GM18907 (cell line): ENCODE results near the gene PRKAA2.

Experiments
- ATAC-seq: cut with Tn5 transposase; IDR thresholded peaks from one replicate; pipeline ENCODE4 v1.9.1; 2021; ENCODE audit warnings: mild to moderate bottlenecking, moderate library complexity; ENCODE audit not compliant: unreplicated experiment

Gene PRKAA2

DNA sequence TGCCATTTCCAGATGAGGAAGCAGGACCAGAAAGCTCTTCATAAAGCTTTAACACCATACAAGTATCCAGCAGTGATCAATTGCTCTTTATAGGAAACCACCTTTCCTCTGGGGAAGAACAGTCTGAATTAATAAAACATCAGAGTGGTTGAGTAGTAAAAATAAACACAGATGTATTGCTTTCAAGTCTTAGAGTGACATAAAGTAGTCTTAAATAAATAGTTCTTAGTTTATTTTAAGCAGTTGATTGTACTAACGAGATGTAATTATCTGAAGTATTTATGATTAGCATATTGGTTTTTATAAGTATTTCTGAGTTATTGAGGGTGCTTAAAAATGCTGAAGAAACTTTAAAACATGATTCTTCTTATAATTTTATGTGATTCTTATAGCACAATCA is 67.0 kb downstream of the PRKAA2 start:
- ATAC-seq = no peak

DNA sequence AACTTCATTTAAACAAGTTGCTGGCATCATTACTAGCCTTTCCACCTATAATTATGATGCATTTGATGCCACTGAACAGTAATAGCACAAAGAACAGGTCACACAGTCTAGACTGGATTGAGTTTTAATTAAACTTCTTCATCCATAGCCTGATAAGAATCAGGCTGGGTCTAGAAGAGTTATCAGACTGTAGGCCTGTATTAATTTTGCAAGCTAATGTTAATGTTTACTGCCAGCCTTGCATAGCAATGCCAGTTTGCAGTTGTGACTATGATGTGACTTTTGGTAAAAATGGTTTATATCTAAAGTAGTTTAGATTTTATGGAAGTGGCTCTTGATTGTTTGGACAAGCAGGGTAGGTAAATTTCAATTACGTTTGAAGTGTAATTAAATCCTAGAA is 68.0 kb downstream of the PRKAA2 start:
- ATAC-seq = no peak

DNA sequence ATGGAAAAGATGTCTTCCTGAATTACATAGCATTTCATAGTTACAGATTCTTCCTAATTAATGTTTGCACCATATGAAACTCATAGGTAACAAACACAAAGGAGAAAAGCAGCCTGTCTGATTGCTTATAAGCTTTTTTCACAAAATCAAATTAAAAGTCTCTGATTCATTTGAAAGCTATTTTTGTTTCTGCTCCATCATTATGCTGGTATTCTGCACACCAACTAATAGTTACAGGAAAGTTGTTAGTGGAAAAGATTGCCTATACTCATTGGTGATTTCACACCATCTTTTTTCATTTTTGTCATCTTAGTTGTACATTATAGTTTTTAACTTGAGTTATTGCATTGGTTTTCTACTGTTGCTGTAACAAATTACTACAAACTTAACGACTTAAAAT is 70.0 kb downstream of the PRKAA2 start:
- ATAC-seq = no peak

DNA sequence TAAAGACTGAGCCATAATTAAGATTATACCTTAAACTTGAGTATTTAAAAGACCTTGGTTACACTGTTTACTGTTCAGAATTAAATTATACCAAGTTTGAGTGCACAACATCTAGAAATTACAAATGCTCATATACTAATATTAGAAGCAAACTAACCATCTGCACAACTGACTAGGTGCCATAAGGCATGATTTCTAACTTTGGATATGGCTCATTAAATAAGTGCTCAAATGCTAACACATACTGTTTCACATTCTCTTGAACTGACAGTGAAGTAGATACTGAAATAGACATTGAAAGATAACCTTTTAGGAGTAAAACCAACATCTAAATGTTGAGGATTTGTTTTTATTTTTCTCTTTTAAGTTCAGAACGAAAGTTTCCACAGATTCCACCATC is 74.1 kb downstream of the PRKAA2 start:
- ATAC-seq = no peak

DNA sequence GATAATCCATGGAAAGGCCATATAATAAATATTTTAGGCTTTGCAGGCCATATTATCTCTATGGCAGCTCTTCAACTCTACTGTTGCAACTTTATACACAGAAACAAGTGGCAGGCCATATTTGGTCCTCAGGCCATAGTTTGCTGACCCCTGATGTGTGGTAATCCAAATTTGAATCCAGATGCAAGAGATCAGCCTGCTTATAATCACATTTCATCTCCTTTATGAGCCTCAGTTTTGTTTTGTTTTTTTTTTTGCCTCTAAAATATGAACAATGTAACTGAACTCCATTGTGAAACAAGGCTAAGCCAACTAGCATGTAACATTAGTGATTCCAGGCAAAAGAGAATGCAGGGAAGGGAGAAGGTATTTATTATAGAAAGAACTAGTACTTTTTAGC is 81.6 kb downstream of the PRKAA2 start:
- no peak for ATAC-seq

DNA sequence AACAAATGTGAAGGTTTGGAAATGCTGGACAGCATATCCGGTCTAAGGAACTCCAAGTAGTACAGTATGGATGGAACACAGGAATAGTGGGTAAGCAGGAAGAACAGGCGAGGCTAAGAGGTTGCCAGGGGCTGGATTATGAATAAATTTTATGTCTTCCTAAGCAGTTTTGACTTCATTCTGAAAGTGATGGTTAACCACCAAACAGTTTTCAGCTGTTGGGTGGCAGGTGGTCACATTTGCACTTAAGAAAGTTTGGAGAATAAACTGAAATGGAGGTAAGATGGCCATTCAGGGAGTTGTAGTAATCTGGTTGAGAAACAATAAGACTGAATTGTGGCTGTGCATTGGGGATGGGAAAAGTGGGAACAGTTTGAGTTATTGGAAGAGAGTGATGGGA is 83.8 kb downstream of the PRKAA2 start:
- no peak for ATAC-seq

DNA sequence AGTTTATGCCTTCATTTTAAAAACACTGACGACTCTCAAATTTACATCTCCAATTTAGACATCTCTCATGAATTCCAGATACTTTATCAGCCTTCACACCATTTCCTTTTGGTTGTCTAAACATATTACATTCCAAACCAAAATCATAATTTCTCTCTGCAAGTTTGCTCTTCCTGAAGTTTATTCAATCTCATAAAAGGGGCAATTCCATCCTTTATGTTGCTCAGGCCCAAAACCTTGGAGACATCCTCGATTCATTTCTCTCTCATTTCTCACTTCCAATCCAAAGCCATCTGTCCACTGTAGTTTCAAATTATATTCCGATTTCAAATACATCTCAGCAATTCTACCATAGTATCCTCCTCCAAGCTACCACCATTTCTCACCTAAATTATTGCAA is 100.1 kb downstream of the PRKAA2 start:
- ATAC-seq = no peak

DNA sequence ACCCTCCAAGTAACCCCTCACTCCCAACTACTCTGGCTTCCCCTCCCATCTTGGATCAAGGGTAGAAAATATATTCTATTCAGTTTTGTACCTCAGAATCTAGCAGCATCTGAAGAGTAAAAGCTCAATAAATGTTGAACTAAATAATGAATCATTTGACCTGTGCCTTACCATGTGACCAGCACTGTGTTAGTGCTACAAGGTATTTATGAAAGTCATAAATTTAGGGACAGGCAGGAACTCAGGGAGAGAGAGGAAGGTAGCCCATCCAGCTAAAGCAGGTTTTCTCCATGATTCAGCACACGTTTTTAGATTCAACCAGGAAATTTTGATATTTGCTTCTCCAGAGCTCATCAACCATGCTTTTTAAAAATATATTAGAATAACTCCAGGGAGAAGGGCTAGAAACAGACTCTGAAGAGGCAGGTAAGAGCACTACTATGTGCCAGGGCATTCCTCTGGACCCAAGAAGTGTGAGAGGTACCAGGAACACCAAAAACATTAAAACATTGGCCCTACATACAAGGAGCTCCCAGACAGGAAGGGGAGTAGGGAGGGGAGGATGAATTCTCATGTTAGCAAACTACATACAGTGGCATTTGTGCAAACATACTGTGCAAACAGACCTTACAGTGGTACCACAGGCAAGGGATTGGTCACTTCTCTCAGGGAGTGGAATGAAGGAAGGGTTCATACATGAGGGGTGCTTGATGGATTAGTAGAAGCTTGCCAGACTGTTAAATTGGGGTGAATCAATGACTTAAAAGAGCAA is 109.8 kb downstream of the PRKAA2 start:
- no peak for ATAC-seq

DNA sequence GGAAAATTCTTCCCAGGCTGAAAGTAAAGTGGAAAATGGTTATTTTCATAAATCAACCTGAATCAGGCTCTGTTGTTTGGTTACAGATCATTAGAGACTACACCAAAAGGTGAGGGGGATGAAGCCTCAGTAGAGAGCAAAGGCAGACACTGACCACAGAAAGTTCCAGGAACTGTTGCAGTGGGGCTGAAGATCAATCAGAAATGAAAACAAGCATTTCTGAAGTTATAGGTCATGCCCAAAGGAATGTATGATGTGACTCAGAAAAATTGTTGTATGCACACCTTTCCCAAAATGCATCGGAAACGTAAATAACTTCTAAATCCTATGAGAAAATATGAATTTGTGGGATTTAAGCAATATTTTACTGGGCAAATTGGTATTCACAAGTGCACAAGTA is 110.8 kb downstream of the PRKAA2 start:
- ATAC-seq = no peak

DNA sequence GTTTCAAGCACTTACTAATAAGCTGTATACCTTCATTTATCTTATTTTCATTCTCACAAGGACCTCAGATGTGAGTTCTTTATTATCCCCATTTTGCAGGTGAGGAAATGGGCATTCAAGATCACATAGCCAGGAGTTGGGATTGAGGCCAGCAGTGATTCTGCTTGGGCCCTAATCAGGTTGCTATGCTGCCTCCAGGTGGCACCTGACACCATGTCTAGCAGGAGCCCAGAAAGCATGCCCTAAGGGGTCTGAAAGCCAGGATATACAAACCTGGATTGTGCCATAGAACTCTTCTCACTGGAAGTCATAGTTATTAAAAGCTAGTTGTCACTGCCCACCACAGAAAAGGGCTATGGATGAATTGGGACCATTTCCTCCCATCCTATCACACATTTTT is 113.0 kb downstream of the PRKAA2 start:
- no peak for ATAC-seq

DNA sequence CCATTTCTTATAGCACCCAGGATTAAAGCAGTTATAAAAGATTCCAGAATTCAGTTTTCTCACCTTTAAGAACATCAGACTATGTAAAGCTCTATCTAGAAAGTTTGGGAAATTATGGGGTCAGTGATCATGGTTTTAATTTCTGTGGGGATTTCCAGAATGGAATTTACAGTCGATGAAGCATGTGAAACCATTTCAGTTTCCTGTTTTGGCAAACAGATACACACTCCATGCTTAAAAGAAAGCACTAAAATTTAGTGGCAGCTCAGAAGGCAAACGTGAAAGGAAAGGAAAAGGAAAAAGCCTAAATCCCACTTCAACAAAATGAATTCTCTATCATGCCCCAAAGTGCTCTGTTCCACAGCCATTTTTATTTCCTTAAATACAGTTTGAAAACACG is 113.7 kb downstream of the PRKAA2 start:
- no peak for ATAC-seq
